T-cell (primary cell): ENCODE data around the gene CUL1. TPM values are rescaled to one million over a fixed set of nuclear protein-coding genes. Genes with fewer than 3 reads are reported as not detected.

Source experiments
- ATAC-seq, 4 experiments: fragments of 200-7000 bp in 3 of 4; fragments of 150-1000 bp in 1 of 4; cut with Tn5 transposase; replicated peaks in 1 of 4; 1 replicate in 3 of 4; 2 replicates in 1 of 4; pipeline ENCODE4 v1.10.0; 2021; ENCODE audit warnings: moderate library complexity in 3 of 4, mild to moderate bottlenecking in 2 of 4, moderate number of reproducible peaks in 1 of 4
- CTCF ChIA-PET, 2 donors: fragments of 300-600 bp; sonication (Branson Sonifier 250); formaldehyde crosslinking; loops; one replicate each; lab custom pipeline; 2022; ENCODE audit warnings: antibody characterized with exemption in 2 of 2; lab: Charles Lee
- POLR2A ChIA-PET, 2 donors: fragments of 300-600 bp; sonication (Branson Sonifier 250); formaldehyde crosslinking; loops; one replicate each; lab custom pipeline; 2022; ENCODE audit warnings: antibody characterized with exemption in 2 of 2; lab: Charles Lee
- DNase-seq, 35 experiments: peaks; one replicate each; pipeline versions ENCODE4 v3.0.0 to v3.0.0-alpha.2; 2013 to 2023
- H3K27ac ChIP-seq: one replicate; pipeline ENCODE4 v1.5.1; 2013; ENCODE audit warnings: low read length
- H3K27me3 ChIP-seq, 2 experiments: replicated peaks in 1 of 2; 1 replicate in 1 of 2; 2 replicates in 1 of 2; pipeline versions ENCODE4 v1.6.1 to v1.7.0; 2013; ENCODE audit warnings: low read length in 1 of 2, mixed read lengths in 1 of 2; ENCODE audit not compliant: control insufficient read depth in 2 of 2, insufficient read depth in 2 of 2; ENCODE audit errors: extremely low read depth in 1 of 2
- H3K36me3 ChIP-seq, 2 donors: 1 replicate in 1 of 2; 2 replicates in 1 of 2; pipeline versions ENCODE4 v1.6.1 to v1.7.0; 2013; ENCODE audit warnings: low read length in 1 of 2; ENCODE audit not compliant: control insufficient read depth in 2 of 2, insufficient read depth in 1 of 2; ENCODE audit errors: extremely low read depth in 1 of 2
- H3K4me1 ChIP-seq, 2 experiments: 1 replicate in 1 of 2; 2 replicates in 1 of 2; pipeline versions ENCODE4 v1.6.1 to v1.7.0; 2013; ENCODE audit warnings: low read length in 2 of 2, mixed read lengths in 1 of 2; ENCODE audit not compliant: insufficient read depth in 2 of 2, control insufficient read depth in 1 of 2; ENCODE audit errors: extremely low read depth in 1 of 2
- H3K4me3 ChIP-seq, 2 donors: 1 replicate in 1 of 2; 2 replicates in 1 of 2; pipeline versions ENCODE4 v1.5.1 to v1.7.0; 2013; ENCODE audit warnings: mild to moderate bottlenecking in 2 of 2, low read length in 1 of 2, moderate library complexity in 1 of 2; ENCODE audit not compliant: control insufficient read depth in 1 of 2; ENCODE audit errors: extremely low read depth in 1 of 2
- H3K9me3 ChIP-seq: 2 replicates; pipeline ENCODE4 v1.7.0; 2013
- H3K27ac Mint-ChIP-seq, 2 donors: one replicate each; pipeline ENCODE4 v1.8.0; 2020 to 2021; ENCODE audit warnings: mild to moderate bottlenecking in 2 of 2, mixed read lengths in 2 of 2
- H3K27me3 Mint-ChIP-seq, 2 donors: one replicate each; pipeline ENCODE4 v1.8.0; 2021 to 2022; ENCODE audit warnings: mixed read lengths in 2 of 2
- H3K36me3 Mint-ChIP-seq: one replicate; pipeline ENCODE4 v1.8.0; 2021; ENCODE audit warnings: mixed read lengths
- H3K4me1 Mint-ChIP-seq, 3 donors: one replicate each; pipeline ENCODE4 v1.8.0; 2020 to 2022; ENCODE audit warnings: mixed read lengths in 3 of 3, mild to moderate bottlenecking in 1 of 3
- H3K4me3 Mint-ChIP-seq, 3 donors: one replicate each; pipeline ENCODE4 v1.8.0; 2020 to 2022; ENCODE audit warnings: mild to moderate bottlenecking in 3 of 3, mixed read lengths in 3 of 3, moderate library complexity in 3 of 3
- H3K9me3 Mint-ChIP-seq, 3 donors: one replicate each; pipeline ENCODE4 v1.8.0; 2020 to 2022; ENCODE audit warnings: mixed read lengths in 3 of 3
- WGBS: methylation state at CpG from one replicate; pipeline ENCODE4 v1.1.5; 2013; ENCODE audit warnings: missing lambda C conversion rate; ENCODE audit not compliant: insufficient coverage; 5-methylcytosine and 5-hydroxymethylcytosine counted together
- total RNA-seq, 35 experiments: library from RNA in 6 of 35; stranded (reverse) in 6 of 35; fragments of 120-200 nt in 1 of 35; gene quantifications; one replicate each; pipeline versions ENCODE4 v1.2.1 to v1.2.4 and lab custom pipeline; 2013 to 2026

The CUL1 gene
- total RNA-seq, 5 donors from 2014 or later (not counting 1 experiment from before 2014, with no cell fraction given), result 42.3 to 53.7 (median 49.9) TPM

- Histone ChIP-seq H3K36me3 (peaks cover 0 to 50% of the 10 kb centered on the region in 2 donors), H3K27ac (no peak overlapping the region), H3K27me3 (no peaks in the 10 kb centered on the region), H3K4me3 (no peak overlapping the region), H3K4me1 (no peaks in the 10 kb centered on the region), H3K9me3 (no peaks in the 10 kb centered on the region)
- DNase-seq, result no peak
- ChIA-PET POLR2A (no interaction called here), CTCF (interaction anchor here in 1 of 2 donors (0.6 kb wide), 1 partner anchor 302 kb away, joined by 3 read pairs; no protein-coding TSS in a partner anchor)
- Mint-ChIP-seq H3K27me3 (no peaks in the 10 kb centered on the region), H3K4me3 (no peak overlapping the region), H3K27ac (no peak overlapping the region), H3K9me3 (no peaks in the 10 kb centered on the region), H3K36me3 (peaks cover 43% of the 10 kb centered on the region), H3K4me1 (no peaks in the 10 kb centered on the region)
- ATAC-seq, result no peak
Observed at GRCh38 chr7:148763622-148764021, 64.9 kb downstream of the CUL1 start.

GRCh38 chr7:148770004-148770403, 71.3 kb downstream of the CUL1 start:
- CTCF ChIA-PET, result no interaction called here
- WGBS, result 100% methylated on average over 2 of the region's 6 CpGs
- H3K27me3 Mint-ChIP-seq, result no peaks in the 10 kb centered on the region
- H3K9me3 Mint-ChIP-seq, result no peaks in the 10 kb centered on the region
- DNase-seq (no peak), ATAC-seq (no peak)
- Histone ChIP-seq H3K4me1 (peaks cover 19 to 22% of the 10 kb centered on the region in 2 experiments), H3K4me3 (no peak overlapping the region), H3K27ac (no peak overlapping the region), H3K36me3 (peaks cover 0 to 39% of the 10 kb centered on the region in 2 donors), H3K27me3 (no peaks in the 10 kb centered on the region), H3K9me3 (no peaks in the 10 kb centered on the region)
- no peak overlapping the region for H3K4me3 Mint-ChIP-seq
- H3K36me3 Mint-ChIP-seq, result peaks cover 29% of the 10 kb centered on the region
- H3K27ac Mint-ChIP-seq, result no peak overlapping the region
- POLR2A ChIA-PET, result no interaction called here
- H3K4me1 Mint-ChIP-seq, result peaks cover 26 to 31% (median 27%) of the 10 kb centered on the region in 3 donors

GRCh38 chr7:148772297-148773089, 73.8 kb downstream of the CUL1 start:
- ChIA-PET POLR2A (interaction anchor here in 1 of 2 donors (0.6 kb wide), 1 partner anchor 101 kb away, joined by 8 read pairs; no protein-coding TSS in a partner anchor), CTCF (interaction anchor here in 1 of 2 donors (1.6 kb wide), 1 partner anchor 191 kb away, joined by 6 read pairs; no protein-coding TSS in a partner anchor)
- Histone ChIP-seq H3K4me1 (peaks cover 19 to 22% of the 10 kb centered on the region in 2 experiments), H3K4me3 (no peak overlapping the region), H3K27me3 (no peaks in the 10 kb centered on the region), H3K27ac (peak overlapping the region; percentile 67), H3K36me3 (peaks cover 1 to 39% of the 10 kb centered on the region in 2 donors), H3K9me3 (no peaks in the 10 kb centered on the region)
- Mint-ChIP-seq H3K9me3 (no peaks in the 10 kb centered on the region), H3K4me1 (peaks cover 36 to 38% (median 37%) of the 10 kb centered on the region in 3 donors), H3K36me3 (peaks cover 29% of the 10 kb centered on the region), H3K27ac (peak overlapping the region; percentile 91 to 92), H3K4me3 (peak overlapping the region in 1 of 3 donors; percentile 50), H3K27me3 (no peaks in the 10 kb centered on the region)
- 79% methylated on average over 6 of the region's 8 CpGs for WGBS
- peak in 3 of 4 experiments; percentile 28 to 33 (median 29) for ATAC-seq
- peak in 2 of 35 experiments; percentile 3 to 14 for DNase-seq

- Histone ChIP-seq H3K9me3 (no peaks in the 10 kb centered on the region), H3K36me3 (peaks cover 6 to 33% of the 10 kb centered on the region in 2 donors), H3K4me1 (peaks cover 19 to 22% of the 10 kb centered on the region in 2 experiments), H3K27me3 (no peaks in the 10 kb centered on the region), H3K4me3 (no peak overlapping the region), H3K27ac (peak overlapping the region; percentile 67)
- DNase-seq (peak in 33 of 35 experiments; percentile 9 to 63 (median 28)), ATAC-seq (peak; percentile 91 to 99 (median 98))
- 0% methylated on average over 5 of the region's 10 CpGs for WGBS
- POLR2A ChIA-PET, result interaction anchor here in 1 of 2 donors (0.5 to 0.6 kb wide), 3 partner anchors 9 to 100 kb away, joined by 4 to 8 read pairs (median 7); no protein-coding TSS in a partner anchor
- Mint-ChIP-seq H3K4me3 (peak overlapping the region; percentile 8 to 50 (median 22)), H3K4me1 (peaks cover 37 to 39% (median 38%) of the 10 kb centered on the region in 3 donors), H3K27me3 (no peaks in the 10 kb centered on the region), H3K27ac (peak overlapping the region; percentile 91 to 92), H3K36me3 (peaks cover 24% of the 10 kb centered on the region), H3K9me3 (no peaks in the 10 kb centered on the region)
- CTCF ChIA-PET, result interaction anchor here (0.8 to 1.6 kb wide), 4 partner anchors 168 to 195 kb away, joined by 3 to 6 read pairs (median 4); no protein-coding TSS in a partner anchor
Observed at GRCh38 chr7:148773334-148773733, 74.6 kb downstream of the CUL1 start.

GRCh38 chr7:148774471-148774870, 75.8 kb downstream of the CUL1 start:
- Histone ChIP-seq H3K4me3 (no peak overlapping the region), H3K27me3 (no peaks in the 10 kb centered on the region), H3K27ac (peak overlapping the region; percentile 67), H3K36me3 (peaks cover 9 to 23% of the 10 kb centered on the region in 2 donors), H3K9me3 (no peaks in the 10 kb centered on the region), H3K4me1 (peaks cover 19 to 22% of the 10 kb centered on the region in 2 experiments)
- Mint-ChIP-seq H3K4me3 (no peak overlapping the region), H3K36me3 (peaks cover 26% of the 10 kb centered on the region), H3K4me1 (peaks cover 37 to 39% (median 38%) of the 10 kb centered on the region in 3 donors), H3K27me3 (no peaks in the 10 kb centered on the region), H3K27ac (peak overlapping the region in 1 of 2 donors; percentile 19), H3K9me3 (no peaks in the 10 kb centered on the region)
- ChIA-PET CTCF (interaction anchor here (0.6 to 1.2 kb wide), 3 partner anchors 10 to 189 kb away, joined by 3 to 5 read pairs (median 4); no protein-coding TSS in a partner anchor), POLR2A (no interaction called here)
- DNase-seq (no peak), ATAC-seq (no peak)
- WGBS, result 75% methylated on average over 1 of the region's 1 CpG

GRCh38 chr7:148782757-148783456, 84.2 kb downstream of the CUL1 start:
- Histone ChIP-seq H3K36me3 (peaks cover 16 to 59% of the 10 kb centered on the region in 2 donors), H3K4me1 (no peaks in the 10 kb centered on the region), H3K27ac (no peak overlapping the region), H3K9me3 (no peaks in the 10 kb centered on the region), H3K27me3 (no peaks in the 10 kb centered on the region), H3K4me3 (no peak overlapping the region)
- POLR2A ChIA-PET, result no interaction called here
- no peak overlapping the region for H3K27ac Mint-ChIP-seq
- 96% methylated on average over 43 of the region's 44 CpGs for WGBS
- H3K4me1 Mint-ChIP-seq, result no peaks in the 10 kb centered on the region
- no peaks in the 10 kb centered on the region for H3K9me3 Mint-ChIP-seq
- CTCF ChIA-PET, result interaction anchor here in 1 of 2 donors (0.5 kb wide), 2 partner anchors 266 to 478 kb away, joined by 3 to 9 read pairs; no protein-coding TSS in a partner anchor
- DNase-seq, result no peak
- peaks cover 55% of the 10 kb centered on the region for H3K36me3 Mint-ChIP-seq
- no peaks in the 10 kb centered on the region for H3K27me3 Mint-ChIP-seq
- H3K4me3 Mint-ChIP-seq, result no peak overlapping the region
- no peak for ATAC-seq
